HL-60 (cell line): ENCODE measurements around the gene SDCCAG8.

Experiments used
- DNase-seq, 2 experiments: peaks; one replicate each; pipeline ENCODE4 v3.0.0-alpha.2; 2010 to 2020; ENCODE audit warnings: low read depth in 1 of 2, low spot score in 1 of 2
- H3K27ac ChIP-seq: fragments of 250-450 bp; sonication (Bioruptor Pico); replicated peaks from 2 replicates; pipeline ENCODE4 v1.5.1; 2020; ENCODE audit warnings: mild to moderate bottlenecking, moderate library complexity
- H3K27me3 ChIP-seq: fragments of 250-450 bp; sonication (Bioruptor Pico); 2 replicates; pipeline ENCODE4 v1.5.1; 2021; ENCODE audit warnings: mild to moderate bottlenecking, moderate library complexity; ENCODE audit not compliant: insufficient read depth, poor library complexity, severe bottlenecking
- H3K4me3 ChIP-seq: replicated peaks from 2 replicates; pipeline ENCODE4 v1.5.1; 2011; ENCODE audit warnings: mild to moderate bottlenecking, control low read depth, low read length; ENCODE audit not compliant: insufficient read depth
- CTCF ChIP-seq: IDR thresholded peaks from one replicate; pipeline ENCODE4 v1.5.1; 2011; ENCODE audit warnings: low read length, control low read depth, inconsistent platforms; ENCODE audit not compliant: insufficient read depth
- GABPA ChIP-seq: IDR thresholded peaks from 2 replicates; pipeline ENCODE4 v1.6.1; 2012; ENCODE audit warnings: low read depth
- POLR2AphosphoS5 ChIP-seq: IDR thresholded peaks from 2 replicates; pipeline ENCODE4 v1.6.1; 2012; ENCODE audit warnings: low read depth
- REST ChIP-seq: IDR thresholded peaks from 2 replicates; pipeline ENCODE4 v1.6.1; 2012; ENCODE audit warnings: low read depth; ENCODE audit not compliant: insufficient replicate concordance
- SPI1 ChIP-seq: IDR thresholded peaks from 2 replicates; pipeline ENCODE4 v1.6.1; 2012; ENCODE audit warnings: low read depth, mild to moderate bottlenecking, borderline replicate concordance

SDCCAG8 gene

GRCh38 chr1:243420016-243420945 lies 164.4 kb downstream of the SDCCAG8 start:
- H3K4me3 ChIP-seq, result no peak overlapping the region
- TF ChIP-seq POLR2AphosphoS5, result no peak
- no peak for TF ChIP-seq GABPA
- TF ChIP-seq SPI1, result no peak
- no peak for TF ChIP-seq CTCF
- no peak for TF ChIP-seq REST
- peak in 1 of 2 experiments; percentile 23 for DNase-seq
- no peaks in the 10 kb centered on the region for H3K27me3 ChIP-seq
- no peak overlapping the region for H3K27ac ChIP-seq

DNA sequence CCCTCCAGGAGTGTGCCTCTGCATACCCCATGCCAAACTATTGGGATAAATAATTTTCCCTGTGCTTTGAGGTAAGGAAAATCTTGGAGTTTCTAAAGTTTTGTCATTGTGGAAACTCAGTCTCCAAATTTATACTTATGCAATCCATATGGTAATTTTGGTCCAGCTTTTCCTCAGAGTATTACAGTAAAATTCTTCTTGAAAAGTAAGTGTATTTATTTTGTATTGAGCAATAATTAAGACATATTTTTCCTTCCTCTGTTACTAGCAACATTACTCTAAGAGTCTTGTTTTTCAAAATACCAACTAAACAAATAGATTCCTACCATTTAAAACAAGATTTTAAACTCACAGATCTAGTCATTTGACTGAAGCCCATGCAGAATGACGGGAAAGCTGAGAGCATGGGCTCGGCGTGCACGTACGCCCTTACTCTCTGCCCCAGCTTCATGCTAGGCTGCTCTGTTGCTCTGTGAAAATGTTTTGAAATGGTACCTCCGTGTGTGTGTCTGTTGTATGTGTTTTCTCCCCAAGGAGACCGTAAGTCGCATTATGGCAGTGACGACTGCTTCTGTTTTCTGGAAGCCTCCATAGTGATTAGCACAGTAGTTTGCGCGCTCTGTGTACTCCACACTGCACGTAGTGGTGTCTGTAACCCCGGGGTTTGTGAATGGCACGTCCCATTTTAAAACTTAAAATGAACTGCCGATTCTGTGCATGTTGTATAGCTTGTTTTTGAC lies 165.3 kb downstream of the SDCCAG8 start:
- H3K27me3 ChIP-seq, result no peaks in the 10 kb centered on the region
- H3K27ac ChIP-seq, result peak overlapping the region; percentile 32
- H3K4me3 ChIP-seq, result no peak overlapping the region
- peak; percentile 7 to 13 for DNase-seq
- TF ChIP-seq GABPA (no peak), CTCF (no peak), SPI1 (no peak), POLR2AphosphoS5 (no peak), REST (no peak)

DNA sequence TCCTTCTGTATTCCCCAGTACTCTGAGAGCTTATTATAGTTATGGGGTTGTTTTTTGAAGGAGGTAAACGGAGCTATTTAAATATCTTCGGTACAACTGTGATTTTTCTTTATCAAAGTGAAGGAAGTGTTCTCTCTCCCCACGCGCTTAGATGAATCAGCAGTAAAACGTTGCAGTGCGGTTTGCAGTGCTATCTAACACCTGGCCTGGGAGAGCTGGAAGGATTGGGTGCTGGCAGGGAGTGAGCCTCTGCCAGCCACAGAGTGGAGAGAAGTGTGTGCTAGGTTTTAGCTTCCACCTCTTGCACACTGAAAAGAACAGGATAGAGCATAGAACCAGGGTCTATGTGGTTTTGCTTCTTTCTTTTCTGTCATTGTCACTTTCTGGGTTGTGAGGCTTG lies 165.9 kb downstream of the SDCCAG8 start:
- 0 out of 2 replicates have a peak, but pooled peaks have one; percentile 42 for TF ChIP-seq POLR2AphosphoS5
- TF ChIP-seq CTCF, result no peak
- TF ChIP-seq GABPA, result peak; percentile 45; the same call in 1 of the 2 replicates
- peak; percentile 30; the same call in 1 of the 2 replicates for TF ChIP-seq SPI1
- no peak for TF ChIP-seq REST
- H3K4me3 ChIP-seq, result no peak overlapping the region
- H3K27me3 ChIP-seq, result no peaks in the 10 kb centered on the region
- peak; percentile 24 to 85 for DNase-seq
- peak overlapping the region; percentile 37 for H3K27ac ChIP-seq
